ENCODE data around the gene CARD19.

CARD19 gene

DNA sequence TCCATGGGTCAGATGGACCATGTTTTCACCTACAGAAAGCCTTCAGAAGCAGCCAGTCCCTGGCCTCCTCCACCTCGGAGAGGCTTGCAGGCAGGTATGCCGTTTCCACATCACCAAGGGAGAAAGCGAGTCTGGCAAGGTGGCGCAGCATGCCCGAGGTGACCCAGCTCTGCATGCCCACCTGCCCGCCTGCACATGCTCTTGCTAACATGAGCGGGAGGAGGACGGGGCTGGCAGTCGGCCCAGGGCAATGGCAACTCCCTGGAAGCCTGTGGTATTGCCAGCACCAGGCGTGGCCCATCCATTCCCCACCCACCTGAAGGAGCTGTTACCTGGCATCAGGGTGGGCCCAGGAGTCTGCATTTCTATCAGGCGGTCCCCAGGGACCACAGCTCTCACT, 41.3 kb downstream of the CARD19 start:
- Histone ChIP-seq H3K9me3 (ENCODE audit: control insufficient read depth, low read length) (no peaks in the 10 kb centered on the region), H3K79me2 (peaks cover under 1% of the 10 kb centered on the region), H3K9ac (no peak overlapping the region), H3K27me3 (ENCODE audit: control insufficient read depth, insufficient read depth, low read length) (no peaks in the 10 kb centered on the region), H3K4me1 (peaks cover 5% of the 10 kb centered on the region), H3K36me3 (ENCODE audit: control insufficient read depth, insufficient read depth, low read length) (no peaks in the 10 kb centered on the region), H3K27ac (no peak overlapping the region), H3K4me3 (ENCODE audit: low read depth, low read length) (no peak overlapping the region), H3K4me2 (ENCODE audit: low read length) (no peak overlapping the region), H2AFZ (no peak overlapping the region)
- TF ChIP-seq, protein P1, sequence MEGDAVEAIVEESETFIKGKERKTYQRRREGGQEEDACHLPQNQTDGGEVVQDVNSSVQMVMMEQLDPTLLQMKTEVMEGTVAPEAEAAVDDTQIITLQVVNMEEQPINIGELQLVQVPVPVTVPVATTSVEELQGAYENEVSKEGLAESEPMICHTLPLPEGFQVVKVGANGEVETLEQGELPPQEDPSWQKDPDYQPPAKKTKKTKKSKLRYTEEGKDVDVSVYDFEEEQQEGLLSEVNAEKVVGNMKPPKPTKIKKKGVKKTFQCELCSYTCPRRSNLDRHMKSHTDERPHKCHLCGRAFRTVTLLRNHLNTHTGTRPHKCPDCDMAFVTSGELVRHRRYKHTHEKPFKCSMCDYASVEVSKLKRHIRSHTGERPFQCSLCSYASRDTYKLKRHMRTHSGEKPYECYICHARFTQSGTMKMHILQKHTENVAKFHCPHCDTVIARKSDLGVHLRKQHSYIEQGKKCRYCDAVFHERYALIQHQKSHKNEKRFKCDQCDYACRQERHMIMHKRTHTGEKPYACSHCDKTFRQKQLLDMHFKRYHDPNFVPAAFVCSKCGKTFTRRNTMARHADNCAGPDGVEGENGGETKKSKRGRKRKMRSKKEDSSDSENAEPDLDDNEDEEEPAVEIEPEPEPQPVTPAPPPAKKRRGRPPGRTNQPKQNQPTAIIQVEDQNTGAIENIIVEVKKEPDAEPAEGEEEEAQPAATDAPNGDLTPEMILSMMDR (IDR thresholded peaks at IDR 0.05) = no peak

DNA sequence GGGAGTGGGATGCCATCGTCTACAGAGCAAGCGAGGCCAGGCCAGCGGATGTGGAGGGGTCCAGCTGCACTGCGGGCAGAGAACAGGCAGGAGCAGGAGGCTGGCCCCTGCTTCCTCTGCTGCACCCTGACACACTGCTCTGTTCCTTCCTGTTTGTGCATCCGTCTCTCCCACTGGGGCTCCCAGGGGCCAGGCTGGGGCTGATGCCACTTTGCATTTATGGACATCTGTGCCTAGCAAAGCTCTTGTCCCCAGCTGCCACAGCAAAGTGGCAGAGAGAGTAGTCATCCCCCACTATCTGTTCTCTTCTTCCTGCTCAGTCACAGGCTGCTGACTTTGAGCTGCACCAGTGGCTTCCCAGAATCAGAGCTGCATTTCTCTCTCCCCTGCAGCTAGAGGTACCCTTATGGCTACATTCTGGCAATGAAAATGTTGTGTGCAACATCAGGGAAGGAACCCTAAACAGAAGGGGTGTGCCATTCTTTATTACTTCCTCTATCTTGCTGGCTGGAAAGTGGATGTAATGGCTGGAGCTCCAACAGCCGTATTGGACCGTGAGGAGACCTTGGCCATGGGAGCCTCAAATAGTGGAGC, 42.3 kb downstream of the CARD19 start:
- Histone ChIP-seq H3K4me1 (peaks cover 3% of the 10 kb centered on the region), H3K27me3 (ENCODE audit: control insufficient read depth, insufficient read depth, low read length) (no peaks in the 10 kb centered on the region)

DNA sequence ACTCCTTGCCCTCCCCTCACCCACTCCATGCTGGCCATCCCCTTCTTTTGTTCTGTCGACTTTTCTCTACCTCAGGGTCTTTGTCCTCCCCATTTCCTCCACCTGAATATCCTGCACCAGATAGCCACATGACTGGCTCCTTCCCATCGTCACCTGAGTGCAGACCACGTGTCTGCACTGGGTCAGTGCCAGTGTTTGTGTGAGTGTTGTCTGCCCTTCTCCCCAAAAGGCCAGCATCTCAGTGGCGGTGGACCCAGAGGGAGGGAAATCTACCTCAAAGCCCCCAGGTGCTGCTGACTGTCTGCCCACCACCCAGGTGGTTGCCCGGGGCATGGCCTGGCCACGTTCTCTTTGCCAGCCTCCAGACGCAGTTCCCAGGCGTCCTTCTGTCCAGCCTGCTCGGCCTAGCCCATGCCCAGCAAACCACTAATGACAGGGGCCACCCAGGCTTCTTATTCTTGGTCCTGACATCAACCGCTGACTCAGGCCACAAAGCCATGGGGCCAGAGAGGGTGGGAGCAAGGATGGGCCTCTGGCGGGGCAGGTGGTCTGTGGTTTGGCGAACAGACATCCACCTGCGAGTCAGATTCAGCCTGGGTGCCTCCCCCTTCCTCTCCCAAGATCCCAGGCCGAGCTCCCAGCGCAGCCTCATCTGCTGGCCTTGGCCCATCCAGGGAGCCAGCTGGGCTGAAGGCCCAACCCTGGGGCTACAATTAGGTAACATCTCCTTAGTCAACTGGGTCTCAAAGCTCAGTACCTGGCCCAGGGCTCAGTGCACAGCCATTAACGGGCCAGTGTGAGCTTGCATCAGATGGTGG, 43.6 kb downstream of the CARD19 start:
- Histone ChIP-seq H3K79me2 (no peaks in the 10 kb centered on the region), H3K4me2 (ENCODE audit: low read length) (no peak overlapping the region), H3K9me3 (ENCODE audit: control insufficient read depth, low read length) (no peaks in the 10 kb centered on the region), H3K4me3 (ENCODE audit: low read depth, low read length) (no peak overlapping the region), H3K27me3 (ENCODE audit: control insufficient read depth, insufficient read depth, low read length) (no peaks in the 10 kb centered on the region), H3K9ac (no peak overlapping the region), H3K4me1 (peaks cover 3% of the 10 kb centered on the region), H2AFZ (no peak overlapping the region), H3K27ac (no peak overlapping the region), H3K36me3 (ENCODE audit: control insufficient read depth, insufficient read depth, low read length) (no peaks in the 10 kb centered on the region)
- TF ChIP-seq, protein P1 (IDR thresholded peaks at IDR 0.05) = no peak

More for the DNA sequence above, 42.3 kb downstream of the CARD19 start:
- Histone ChIP-seq H3K9me3 (ENCODE audit: control insufficient read depth, low read length) (no peaks in the 10 kb centered on the region), H2AFZ (no peak overlapping the region), H3K27ac (no peak overlapping the region), H3K4me3 (ENCODE audit: low read depth, low read length) (no peak overlapping the region), H3K36me3 (ENCODE audit: control insufficient read depth, insufficient read depth, low read length) (no peaks in the 10 kb centered on the region), H3K9ac (no peak overlapping the region), H3K4me2 (ENCODE audit: low read length) (no peak overlapping the region), H3K79me2 (no peaks in the 10 kb centered on the region)
- TF ChIP-seq, protein P1 (IDR thresholded peaks at IDR 0.05) = no peak

DNA sequence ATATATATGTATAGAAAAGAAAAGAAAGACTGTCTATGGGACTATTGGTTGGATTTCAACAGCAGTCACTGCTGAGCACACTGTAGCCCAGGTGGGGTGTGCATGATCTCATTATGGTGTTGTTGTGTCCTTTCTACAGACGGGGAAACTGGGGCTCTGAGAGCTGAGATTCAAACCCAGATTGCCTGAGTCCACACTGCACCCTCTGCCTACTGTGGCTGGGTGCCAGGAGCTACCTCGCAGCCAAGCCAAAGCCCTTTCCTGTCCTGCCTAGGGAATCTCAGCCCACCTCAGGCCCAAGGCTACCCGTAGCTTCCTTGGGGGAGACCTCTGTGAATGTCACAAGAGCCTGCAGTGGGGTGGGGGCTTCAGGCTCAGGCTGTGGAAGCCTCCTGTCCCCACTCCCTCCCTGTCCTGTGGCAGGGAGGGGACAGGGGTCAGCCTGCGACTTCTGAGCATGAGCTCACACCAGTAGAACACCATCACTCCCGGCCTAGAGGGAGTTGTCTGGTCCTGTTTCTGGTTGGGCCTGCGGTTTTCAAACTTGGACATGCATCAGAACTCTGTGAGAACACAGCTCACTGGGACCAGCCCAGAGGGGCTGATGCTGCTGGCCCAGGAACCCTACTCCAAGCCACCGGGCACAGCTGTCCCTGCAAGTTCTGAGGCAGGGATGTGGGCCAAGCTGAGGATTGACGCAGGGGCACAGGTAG, 45.9 kb downstream of the CARD19 start:
- Histone ChIP-seq H3K4me1 (no peaks in the 10 kb centered on the region), H3K9me3 (ENCODE audit: control insufficient read depth, low read length) (no peaks in the 10 kb centered on the region), H2AFZ (no peak overlapping the region), H3K9ac (no peak overlapping the region), H3K79me2 (no peaks in the 10 kb centered on the region), H3K27ac (no peak overlapping the region), H3K27me3 (ENCODE audit: control insufficient read depth, insufficient read depth, low read length) (no peaks in the 10 kb centered on the region), H3K4me2 (ENCODE audit: low read length) (no peak overlapping the region), H3K36me3 (ENCODE audit: control insufficient read depth, insufficient read depth, low read length) (no peaks in the 10 kb centered on the region), H3K4me3 (ENCODE audit: low read depth, low read length) (no peak overlapping the region)
- TF ChIP-seq, protein P1 (IDR thresholded peaks at IDR 0.05) = no peak

Data from parathyroid adenoma (tissue), 2 donors.